ENCODE data around the gene DNAH11.

Gene DNAH11

DNA sequence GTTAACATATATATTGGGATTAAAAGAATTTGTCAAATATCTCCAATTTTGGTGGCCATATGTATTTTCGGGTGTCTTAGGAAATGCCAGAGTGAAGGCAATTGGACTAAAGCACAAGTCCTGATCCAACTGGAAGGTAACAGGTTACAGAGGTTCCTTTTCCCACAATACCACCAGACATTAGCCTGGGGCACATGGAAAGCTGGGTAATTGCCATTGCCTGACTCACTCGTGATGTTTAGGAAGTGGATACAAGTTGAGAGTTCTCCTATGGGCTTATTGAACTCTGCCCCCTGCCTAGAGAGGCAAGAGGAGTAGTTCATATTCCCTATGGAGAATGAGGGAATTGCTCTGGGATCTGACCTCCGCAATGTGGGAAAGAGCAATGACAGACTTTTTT is 5.7 kb downstream of the DNAH11 start:
- no peak for DNase-seq (ENCODE audit: low read depth in 2 of 2)

DNA sequence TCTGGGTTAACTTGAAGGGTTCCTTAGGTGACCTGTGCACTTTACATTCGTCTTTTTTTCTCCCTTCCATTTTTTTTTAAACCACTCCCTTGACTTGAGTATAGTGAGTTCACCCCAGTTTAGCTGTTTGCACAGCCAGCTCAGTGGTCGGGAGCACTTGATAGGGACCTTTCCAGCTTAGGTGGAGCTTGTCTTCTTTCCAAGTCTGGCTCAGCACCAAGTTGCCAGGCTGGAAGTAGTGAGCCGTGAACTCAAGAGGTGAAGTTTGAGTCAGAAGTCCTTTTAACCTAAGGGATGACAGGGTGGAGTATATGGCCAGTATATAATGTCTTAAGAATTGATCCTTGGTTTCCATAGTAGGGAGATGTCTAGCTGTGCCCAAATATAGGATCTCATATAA is 7.2 kb downstream of the DNAH11 start:
- DNase-seq (ENCODE audit: low read depth in 2 of 2): no peak

DNA sequence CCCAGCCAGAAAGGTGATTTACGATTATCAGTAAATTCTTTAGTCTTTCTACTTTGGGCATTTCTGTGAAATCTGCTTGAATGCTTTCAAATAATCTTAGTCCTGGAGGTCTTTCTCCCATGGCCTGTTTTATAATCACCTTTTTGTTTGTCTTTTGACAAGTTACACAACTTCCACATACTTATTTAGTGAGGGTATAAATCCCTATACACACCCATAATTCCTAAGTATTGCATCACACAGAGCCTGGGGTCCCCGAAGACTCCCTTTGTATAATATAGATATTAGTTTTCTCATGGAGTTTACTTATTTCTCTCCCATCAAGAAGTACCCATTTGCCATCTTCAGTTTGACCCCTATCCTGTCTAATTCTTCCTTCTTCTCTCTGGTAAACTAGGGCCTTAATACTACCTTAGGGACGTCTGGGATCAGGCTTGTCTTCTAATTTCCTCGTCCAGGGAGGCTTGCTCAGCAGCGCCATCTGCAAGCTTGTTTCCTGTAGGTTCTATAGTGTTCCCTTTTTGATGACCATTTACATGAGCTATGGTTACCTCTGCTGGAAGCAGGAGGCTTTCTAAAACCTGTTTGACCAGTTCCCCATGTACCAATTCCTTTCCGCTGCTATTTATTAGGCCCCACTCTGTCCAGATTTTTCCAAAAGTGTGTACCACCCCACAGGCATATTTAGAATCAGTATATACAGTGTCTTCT is 8.1 kb downstream of the DNAH11 start:
- no peak for DNase-seq (ENCODE audit: low read depth in 2 of 2)

DNA sequence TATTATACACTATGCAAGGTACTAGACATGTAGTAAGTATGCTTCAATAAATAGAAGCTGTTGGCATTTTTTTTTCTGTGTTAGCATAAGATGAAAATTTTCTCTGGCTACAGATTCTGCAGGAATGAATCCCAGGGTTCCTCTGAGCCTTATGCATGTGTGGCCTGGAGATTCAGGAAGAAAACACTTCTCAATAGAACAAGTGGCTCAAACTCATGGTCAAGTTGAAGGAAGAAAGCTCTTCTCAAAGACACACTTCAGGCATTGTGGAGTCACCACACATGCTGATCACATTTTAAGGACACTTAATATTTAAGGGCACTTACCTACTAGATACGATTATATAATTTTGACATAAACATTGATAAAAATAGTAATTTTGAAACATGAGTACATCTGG is 19.5 kb downstream of the DNAH11 start:
- no peak for DNase-seq (ENCODE audit: low read depth in 2 of 2)

DNA sequence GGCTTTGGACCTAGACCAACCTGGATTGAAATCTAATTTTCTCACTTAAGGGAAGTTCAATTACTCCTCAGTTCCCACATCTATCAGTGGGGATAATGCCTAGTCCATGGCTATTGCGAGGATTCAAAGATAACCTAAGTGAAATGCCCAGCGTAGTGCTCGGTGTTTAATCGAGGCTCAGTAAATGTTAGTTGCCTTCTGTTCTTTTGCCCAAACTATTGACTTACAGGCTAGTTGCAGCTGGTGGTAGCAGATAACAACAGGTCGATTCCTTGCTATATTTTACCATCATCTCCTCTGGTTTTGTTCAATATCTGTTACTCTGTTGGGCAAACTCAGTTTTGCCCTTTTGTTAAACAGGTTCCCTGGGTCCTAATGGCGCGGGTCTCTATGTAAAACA is 22.8 kb downstream of the DNAH11 start:
- DNase-seq (ENCODE audit: low read depth in 2 of 2): no peak

DNA sequence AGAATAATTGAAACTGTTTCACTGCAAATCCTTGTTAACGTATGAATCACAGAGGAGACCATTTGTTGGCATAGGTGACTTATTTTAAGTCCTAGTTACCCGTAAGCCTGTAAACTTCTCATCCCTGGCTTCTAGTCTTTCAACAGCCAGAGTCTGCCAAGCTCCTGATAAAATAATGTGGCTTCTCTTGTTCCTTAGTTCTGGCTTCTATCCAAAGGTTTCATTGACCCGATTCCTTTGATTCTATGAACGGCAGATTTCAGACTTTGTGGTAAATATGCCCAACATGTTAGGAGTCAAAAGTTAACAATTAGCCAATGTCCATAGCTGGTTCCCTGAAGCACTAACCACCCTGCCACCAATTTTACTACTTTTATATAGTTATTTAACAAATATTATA is 23.3 kb downstream of the DNAH11 start:
- no peak for DNase-seq (ENCODE audit: low read depth in 2 of 2)

DNA sequence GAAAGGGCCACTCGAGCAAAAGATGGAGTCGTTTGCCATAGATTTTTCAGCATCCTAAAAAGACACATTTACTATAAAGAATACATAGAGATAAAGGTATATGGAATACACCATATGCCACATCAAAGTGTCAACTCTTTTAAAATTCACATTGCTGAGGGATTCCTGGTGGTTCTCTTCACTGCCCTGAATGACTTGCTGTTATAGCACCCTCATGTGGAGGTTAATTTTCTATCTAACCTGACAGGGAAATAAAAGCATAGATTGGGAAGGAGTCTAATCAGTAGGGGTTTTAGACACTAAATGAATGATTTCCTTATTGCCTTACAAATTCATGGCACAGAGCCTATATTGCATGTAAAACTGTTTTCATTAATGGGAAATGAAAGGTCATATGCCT is 25.9 kb downstream of the DNAH11 start:
- DNase-seq (ENCODE audit: low read depth in 2 of 2): no peak

DNA sequence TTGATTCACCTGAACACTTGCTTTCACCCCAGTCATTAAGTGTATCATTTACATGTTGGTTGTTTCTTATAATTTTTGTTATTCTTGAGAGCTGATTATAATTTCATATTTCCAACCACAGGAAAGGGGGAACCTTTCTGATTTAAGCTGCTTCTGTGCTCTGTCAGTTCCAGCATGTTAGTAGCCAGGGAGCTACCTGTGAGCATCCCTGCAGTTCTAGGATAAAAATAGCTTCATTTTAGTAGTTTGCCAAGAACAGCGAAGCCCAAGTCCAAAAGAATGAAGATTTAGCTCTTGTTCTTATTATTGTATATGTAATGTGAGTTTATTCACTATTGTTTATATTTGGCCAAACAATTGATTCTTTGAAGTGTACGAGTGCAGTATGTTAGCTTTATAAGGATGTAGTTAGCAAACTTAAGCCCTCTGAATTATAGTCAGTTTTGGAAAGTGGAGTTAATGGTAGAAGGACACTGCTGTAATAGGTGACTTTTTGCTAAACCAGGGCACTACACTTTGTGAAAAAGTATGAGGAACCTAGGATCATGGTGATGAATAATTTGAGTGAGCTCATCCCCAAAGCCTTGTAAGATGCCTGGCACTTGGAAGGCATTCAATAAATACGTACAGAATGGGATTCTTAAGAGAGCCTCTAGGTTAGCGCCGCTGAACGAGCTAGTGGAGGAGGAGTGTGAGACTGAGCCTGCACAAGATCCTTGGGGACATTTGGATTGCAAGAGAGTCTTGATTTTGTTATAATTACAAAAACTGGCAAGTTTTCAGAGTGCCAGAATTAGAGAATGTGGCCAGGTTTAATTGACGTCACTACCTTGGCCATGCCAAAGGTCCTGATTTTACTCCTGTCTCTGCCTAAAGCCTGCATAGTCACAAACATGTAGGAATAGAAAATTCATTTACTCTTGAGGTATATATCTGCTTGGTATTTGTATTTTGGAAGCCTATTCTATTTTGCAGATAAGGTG is 29.8 kb downstream of the DNAH11 start:
- DNase-seq (ENCODE audit: low read depth in 2 of 2): no peak

DNA sequence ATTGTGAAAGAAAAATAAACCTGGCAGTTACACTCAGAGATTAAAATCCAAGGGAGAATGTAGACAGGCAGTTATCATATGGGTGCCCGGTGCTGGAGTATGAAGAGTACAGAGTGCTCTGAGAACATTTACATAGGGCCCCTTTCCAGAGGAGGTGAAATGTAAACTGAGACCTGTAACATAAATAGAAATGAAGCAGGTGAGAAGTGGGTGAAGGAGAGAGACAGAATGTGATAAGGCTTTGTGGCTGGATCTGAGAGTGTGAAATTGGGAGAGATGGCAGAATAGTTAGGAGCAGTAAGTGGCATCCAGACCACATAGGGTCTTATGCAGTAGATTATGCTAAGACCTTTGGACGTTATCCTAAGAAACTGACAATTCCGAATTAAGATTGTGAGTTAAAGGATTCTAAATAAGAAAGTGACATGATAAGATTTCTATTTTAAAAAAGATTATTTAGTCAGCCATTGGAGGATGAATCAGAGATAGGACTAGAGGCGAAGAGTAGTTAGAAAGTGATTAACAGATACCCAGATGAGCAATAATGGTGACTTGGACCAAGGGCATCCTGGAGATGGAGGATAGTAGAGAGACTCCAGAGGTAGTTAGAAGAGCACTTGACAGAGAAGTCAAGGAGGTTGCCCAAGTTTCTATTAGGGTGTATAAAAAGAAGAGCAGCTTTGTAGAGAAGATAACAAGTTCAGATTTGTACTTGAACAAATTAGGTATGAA is 36.7 kb downstream of the DNAH11 start:
- DNase-seq (ENCODE audit: low read depth in 2 of 2): no peak

DNA sequence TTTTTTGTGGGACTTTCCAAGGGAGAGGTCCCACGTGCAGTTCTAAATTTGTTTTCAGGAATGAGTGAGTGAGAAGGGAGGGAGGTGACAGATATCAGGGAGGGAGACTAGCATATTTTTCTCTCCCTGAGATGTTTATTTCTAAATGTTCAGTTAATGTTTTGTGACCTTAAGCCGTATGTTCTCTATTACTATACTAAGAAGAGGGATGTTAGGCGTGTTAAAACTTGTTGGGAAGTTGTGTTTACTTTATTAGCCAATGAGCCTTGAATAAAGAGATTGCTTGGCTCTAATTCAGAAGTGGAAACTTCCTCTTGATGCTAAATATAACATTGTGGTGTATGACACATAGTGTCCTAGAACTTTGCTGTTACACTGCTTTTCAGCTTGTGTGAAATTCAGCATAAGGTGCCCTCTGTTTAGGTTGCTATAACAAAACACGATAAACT is 37.3 kb downstream of the DNAH11 start:
- DNase-seq (ENCODE audit: low read depth in 2 of 2): no peak

DNA sequence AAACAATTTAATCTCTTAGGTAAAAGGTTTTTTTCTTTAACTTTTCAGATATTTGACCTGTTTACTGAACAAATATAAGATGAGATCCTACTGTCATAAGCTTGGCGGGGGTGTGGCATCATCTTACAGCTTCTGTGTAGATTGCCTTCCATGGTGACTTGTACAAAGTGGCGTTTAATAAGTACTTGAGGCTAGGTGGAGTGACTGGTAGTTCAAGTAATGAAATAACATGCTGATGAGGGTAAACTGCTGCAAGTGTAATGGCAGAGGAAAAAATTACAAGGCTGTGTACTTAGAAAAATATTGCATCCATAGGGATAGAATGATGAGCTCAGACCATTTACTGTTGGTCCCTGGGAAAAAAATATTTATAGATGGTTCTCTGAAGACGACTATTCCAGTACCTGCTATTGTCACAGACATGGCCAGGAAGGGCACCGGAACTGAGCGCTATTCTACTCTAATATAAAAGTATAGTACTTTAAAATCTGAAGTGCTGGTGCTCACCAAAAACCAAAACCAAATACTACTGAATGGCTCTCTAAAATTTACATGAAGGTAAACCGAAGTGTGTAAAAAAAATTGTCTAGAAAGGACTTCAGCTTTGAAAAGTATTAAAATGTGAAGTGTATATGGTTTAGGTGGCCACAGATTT is 42.4 kb downstream of the DNAH11 start:
- DNase-seq (ENCODE audit: low read depth in 2 of 2): no peak

DNA sequence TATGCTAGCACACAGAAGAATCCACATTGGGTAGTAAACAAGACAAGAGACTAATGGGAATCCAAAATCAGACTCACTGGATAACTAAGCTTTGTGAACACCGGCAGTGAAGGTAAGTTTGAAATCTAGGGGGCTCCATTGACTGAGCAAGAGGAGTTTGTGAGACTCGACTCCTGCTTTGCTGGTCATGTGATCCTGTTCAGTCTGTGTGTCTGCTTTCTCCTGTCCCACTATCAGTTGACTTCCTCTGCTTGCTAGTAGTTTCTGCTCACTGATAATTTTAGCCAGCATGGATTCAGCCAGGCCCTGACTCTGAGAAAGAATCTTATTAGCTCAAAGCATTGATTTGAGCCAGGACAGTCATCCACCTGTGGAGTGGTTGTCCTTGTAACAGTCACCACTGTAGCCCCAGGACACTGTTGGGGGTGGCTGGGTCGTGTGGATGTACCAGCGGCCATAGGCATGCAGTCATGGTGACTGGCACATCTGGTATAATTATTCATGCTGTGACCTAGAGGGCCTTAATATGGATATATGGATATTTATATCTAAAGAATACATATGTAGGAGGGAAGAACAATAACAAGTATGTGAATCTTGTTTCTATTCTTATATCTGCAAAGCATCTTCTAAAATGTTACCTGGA is 44.4 kb downstream of the DNAH11 start:
- DNase-seq (ENCODE audit: low read depth in 2 of 2): no peak

DNA sequence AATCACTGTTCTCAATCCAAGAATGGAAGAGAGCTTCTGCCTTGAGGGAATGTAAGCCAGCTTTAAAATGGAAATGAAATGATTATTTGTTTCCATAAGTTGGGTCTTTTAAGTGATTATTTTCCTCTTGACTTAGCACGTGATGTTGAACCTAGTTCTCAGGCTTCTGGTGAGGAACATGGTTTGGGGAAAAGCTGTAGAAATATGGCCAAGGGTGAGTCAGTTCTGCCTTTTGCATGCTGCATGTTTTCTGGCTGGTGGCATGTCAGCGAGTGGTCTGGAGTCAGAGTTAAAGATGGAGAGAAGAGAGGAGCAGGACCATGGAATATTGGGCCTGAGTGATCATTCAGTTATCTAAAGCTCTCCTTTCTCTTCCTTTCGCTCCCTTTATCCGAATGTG is 54.0 kb downstream of the DNAH11 start:
- no peak for DNase-seq (ENCODE audit: low read depth in 2 of 2)

DNA sequence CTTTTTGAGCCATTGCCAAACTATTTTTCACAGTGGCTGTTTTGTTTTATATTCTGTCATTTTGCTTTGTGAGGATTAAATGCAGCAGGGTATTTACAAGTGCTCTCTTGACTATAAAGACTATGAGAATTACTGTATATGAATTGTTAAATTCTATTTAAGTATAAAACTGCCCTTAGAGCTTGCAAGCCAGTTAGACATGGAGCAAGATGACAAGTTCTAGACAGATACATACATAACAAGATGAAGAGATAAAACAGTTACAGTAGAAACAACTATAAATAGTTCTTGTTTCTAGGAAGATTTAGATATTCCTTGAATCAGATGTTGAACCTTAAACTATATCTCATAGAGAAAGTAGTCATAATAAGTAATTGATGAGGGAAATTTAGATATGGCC is 60.6 kb downstream of the DNAH11 start:
- DNase-seq (ENCODE audit: low read depth in 2 of 2): no peak

DNA sequence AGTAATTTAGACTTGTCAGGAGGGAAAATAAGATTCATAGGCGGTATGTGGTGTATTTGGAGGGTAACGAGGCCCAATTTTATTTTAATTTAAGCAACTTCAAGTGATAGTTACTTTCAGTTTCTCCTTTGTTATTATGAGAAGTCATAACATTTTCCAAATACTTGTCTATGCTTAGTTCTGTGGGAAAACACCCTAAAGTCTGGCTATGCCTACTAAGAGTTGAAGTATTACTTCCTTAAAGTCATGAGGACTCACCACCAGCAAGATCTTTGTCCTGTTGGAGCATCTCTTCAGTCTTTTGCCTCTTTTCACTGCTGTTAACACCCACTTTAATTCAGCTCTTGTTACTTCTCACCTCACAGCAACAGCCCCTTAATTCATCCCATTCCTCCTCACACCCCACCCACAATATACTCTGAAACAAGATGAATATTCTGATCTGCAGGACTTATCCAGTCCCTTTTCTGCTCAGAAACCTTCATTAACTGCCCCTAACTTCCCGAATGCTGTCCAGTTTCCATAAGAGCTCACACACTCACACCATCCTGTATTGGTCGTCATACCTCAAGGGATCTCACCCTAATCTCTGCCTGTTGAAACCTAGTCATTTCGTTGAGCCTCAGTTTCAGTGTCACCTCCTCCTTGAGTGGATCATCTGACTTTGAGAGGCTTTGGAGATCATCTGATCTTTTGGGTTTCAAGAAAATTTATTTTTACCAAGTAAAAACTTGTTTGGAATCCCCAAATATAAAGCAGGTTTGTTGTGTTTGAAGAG is 61.3 kb downstream of the DNAH11 start:
- no peak for DNase-seq (ENCODE audit: low read depth in 2 of 2)

DNA sequence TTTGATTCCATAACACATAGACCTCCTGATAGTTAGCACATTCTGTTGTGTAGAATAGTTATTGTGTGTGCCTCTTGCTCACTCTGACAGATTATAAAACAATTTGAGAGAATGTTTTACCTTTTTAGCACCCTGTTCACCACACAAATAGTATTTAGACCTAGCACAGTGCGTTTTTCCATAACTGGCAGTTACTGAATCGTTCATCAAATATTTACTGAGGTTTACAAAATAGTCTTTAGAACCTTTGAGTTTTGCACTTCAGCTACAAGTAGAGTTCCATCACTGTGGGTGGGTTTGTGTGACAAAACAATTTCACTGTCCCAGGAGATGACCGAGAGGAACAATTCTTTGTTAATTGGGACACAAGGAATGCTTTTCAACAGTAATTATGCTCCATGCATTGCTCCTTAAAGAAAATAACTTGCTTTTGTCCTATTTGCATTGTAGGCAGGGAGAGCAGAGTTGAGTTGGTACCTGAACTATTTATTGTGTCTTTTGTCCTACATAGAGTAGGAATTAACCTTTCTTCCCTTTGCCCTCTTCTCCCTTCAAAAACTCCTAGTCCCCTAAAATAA is 62.3 kb downstream of the DNAH11 start:
- DNase-seq (ENCODE audit: low read depth in 2 of 2): no peak

DNA sequence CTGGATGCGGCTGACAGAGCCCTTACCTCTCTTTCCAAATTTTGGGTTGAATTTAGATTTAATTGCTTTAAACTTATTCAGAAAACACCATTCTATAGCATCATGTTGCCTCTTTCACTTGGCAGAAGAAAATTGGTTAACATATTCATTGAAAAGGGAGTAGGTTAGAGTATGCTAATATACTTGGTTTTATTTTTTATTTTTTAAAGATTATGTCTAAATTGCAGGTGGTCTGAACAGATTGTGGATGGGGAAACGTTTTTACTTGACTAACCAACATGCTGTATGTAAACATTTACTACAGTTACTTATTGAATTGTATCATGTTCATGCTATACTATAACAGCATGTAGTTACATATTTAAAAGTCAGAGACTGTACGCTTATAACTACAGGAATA is 65.6 kb downstream of the DNAH11 start:
- no peak for DNase-seq (ENCODE audit: low read depth in 2 of 2)

DNA sequence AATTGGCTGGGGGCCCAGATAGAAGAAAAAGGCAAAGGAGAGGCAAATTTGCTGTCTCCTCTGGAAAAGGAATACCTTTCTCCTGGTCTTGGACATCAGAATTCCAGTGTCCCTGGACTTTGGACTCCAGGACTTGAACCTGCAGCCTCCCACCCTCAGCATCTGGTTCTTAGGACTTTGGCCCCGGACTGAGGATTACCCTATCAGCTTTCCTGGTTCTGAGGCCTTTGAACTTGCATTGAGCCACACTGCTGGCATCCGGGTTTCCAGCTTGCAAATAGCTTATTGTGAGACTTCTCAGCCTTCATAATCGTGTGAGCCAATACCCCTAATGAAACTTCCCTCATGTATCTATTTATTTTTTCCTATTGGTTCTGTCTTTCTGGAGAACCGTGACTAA is 68.3 kb downstream of the DNAH11 start:
- DNase-seq (ENCODE audit: low read depth in 2 of 2): no peak

DNA sequence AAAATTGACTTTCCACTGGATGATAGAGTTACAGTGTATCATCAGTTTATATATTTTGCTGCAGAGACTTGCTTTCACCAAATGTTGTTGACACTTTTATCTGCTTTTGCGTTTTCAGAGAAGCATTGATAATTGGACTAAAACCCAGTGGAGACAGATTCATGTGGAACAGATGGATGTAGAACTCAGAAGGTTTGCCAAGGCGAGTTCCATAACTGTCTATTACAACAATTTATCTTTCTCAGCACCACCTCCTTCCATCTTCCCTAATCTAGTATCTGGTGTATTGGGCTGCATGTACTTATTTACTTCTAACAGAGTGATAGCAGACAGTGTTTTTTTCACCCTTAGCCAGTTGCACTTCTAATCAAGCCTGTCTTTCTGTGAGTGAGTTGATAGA is 73.3 kb downstream of the DNAH11 start:
- no peak for DNase-seq (ENCODE audit: low read depth in 2 of 2)

DNA sequence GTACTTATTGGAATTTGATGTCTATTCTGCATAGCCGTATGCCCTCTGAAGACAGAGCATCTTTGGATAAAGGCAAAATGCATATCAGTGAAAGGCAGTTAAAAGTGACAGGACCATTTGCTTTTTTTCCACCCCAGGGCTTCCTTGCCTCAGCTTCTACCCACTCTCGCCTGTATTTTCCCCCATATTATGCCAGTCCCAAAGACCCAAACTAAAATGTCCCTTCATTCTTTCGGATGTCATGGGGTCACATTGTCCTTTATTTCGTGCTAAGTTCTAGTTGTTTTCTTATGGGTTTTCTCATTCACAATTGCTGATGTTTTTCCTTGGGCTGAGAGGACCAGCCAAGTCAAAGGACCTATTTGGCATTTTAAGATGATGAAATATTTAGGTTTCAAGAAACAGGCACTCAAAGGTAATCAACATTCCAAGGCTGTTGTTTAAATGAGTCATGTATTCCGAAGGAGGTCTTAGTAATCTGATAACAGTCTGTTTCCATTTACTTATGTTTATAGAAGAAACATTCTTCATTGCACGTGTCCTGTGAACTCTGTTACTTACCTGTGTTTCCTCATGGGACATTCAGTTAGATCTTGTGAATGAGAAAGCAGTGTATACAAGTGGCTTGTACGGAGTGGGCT is 74.1 kb downstream of the DNAH11 start:
- no peak for DNase-seq (ENCODE audit: low read depth in 2 of 2)

Measured in stimulated activated CD8-positive, alpha-beta memory T cell treated with anti-CD3 and anti-CD28 coated beads, Interleukin-15, amount 100 ng/mL, for 48 hours (primary cell).